HEK293T (cell line): ENCODE data around the gene ANGPTL2.

ENCODE experiments used
- ARNT ChIP-seq: fragments of 450-650 bp; IDR thresholded peaks from 2 replicates; pipeline ENCODE4 v1.6.1; 2017; ENCODE audit warnings: mild to moderate bottlenecking
- FOXK2 ChIP-seq: fragments of 450-650 bp; IDR thresholded peaks from 2 replicates; pipeline ENCODE4 v1.6.1; 2016; ENCODE audit warnings: mild to moderate bottlenecking

DNA sequence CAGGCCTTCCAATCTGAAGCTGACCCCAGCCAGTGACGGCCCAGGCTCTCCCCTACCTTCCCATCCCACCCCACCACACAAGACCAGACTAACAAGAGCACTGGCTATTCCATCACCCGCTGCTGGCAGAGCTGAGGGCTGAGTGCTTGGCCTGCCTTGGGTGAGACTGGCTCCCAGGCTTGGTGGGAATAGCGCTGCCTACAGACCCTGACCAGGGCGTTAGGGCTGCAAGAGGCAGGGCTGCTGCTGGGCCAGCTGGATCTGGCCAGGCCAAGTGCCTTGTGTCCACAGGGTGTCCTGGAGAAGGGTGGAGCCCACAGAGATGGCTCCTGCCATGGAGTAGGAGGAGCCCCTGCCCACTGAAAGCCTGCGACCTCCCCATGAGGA lies 31.6 kb upstream of the ANGPTL2 start:
- TF ChIP-seq FOXK2 (no peak), ARNT (no peak)
